ENCODE results near the gene CEP295NL.

GRCh38 chr17:78946631-78947030 is 43.6 kb upstream of the CEP295NL start:
- TF ChIP-seq SP1 (IDR thresholded peaks at IDR 0.05) (no peak), HDGF (IDR thresholded peaks at IDR 0.05; ENCODE audit: borderline replicate concordance) (no peak), FOXK2 (IDR thresholded peaks at IDR 0.05) (no peak), BHLHE40 (IDR thresholded peaks at IDR 0.05; ENCODE audit: borderline replicate concordance) (no peak), FOXM1 (IDR thresholded peaks at IDR 0.05; ENCODE audit: borderline replicate concordance) (no peak)
